Gastroesophageal sphincter (tissue), 4 donors: ENCODE data around the gene BCORL1. TPM values are rescaled to one million over a fixed set of nuclear protein-coding genes. Genes with fewer than 3 reads are reported as not detected.

Experiments used
- ATAC-seq: fragments of 150-250 bp; one replicate; pipeline ENCODE4 v1.9.1; 2016; ENCODE audit warnings: mild to moderate bottlenecking, moderate library complexity
- H3K27ac ChIP-seq, 4 donors: fragments of 200-600 bp; sonication (generic) in 3 of 4; 1 replicate in 3 of 4; 2 replicates in 1 of 4; pipeline ENCODE4 v1.5.1; 2016 to 2019
- H3K27me3 ChIP-seq: fragments of 200-600 bp; sonication (generic); one replicate; pipeline ENCODE4 v1.5.1; 2019
- H3K36me3 ChIP-seq, 2 donors: fragments of 200-600 bp; sonication (generic); one replicate each; pipeline ENCODE4 v1.5.1; 2019; ENCODE audit warnings: control low read depth in 1 of 2
- H3K4me1 ChIP-seq, 3 donors: fragments of 200-600 bp; sonication (generic); 1 replicate in 2 of 3; 2 replicates in 1 of 3; pipeline ENCODE4 v1.5.1; 2016 to 2019; ENCODE audit warnings: control low read depth in 2 of 3
- H3K4me3 ChIP-seq, 2 donors: fragments of 200-600 bp; sonication (generic); one replicate each; pipeline ENCODE4 v1.5.1; 2019; ENCODE audit warnings: mild to moderate bottlenecking in 1 of 2, moderate library complexity in 1 of 2
- H3K9me3 ChIP-seq, 3 donors: fragments of 200-600 bp; sonication (generic); one replicate each; pipeline ENCODE4 v1.5.1; 2017 to 2019; ENCODE audit warnings: control low read depth in 2 of 3
- CTCF ChIP-seq, 4 experiments: fragments of 200-600 bp in 2 of 4; fragments of 450-650 bp in 2 of 4; sonication (generic) in 1 of 4; IDR thresholded peaks; one replicate each; pipeline ENCODE4 v1.5.1; 2017 to 2019; ENCODE audit warnings: antibody characterized with exemption in 4 of 4, mild to moderate bottlenecking in 2 of 4, moderate library complexity in 2 of 4
- EP300 ChIP-seq: sonication (generic); formaldehyde crosslinking; IDR thresholded peaks from one replicate; pipeline ENCODE4 v1.6.1; 2017; ENCODE audit warnings: antibody characterized with exemption, mild to moderate bottlenecking
- POLR2A ChIP-seq, 2 donors: fragments of 450-650 bp; IDR thresholded peaks; one replicate each; pipeline ENCODE4 v1.6.1; 2017; ENCODE audit warnings: antibody characterized with exemption in 2 of 2, mild to moderate bottlenecking in 2 of 2, moderate library complexity in 1 of 2
- POLR2AphosphoS5 ChIP-seq: sonication (generic); formaldehyde crosslinking; IDR thresholded peaks from one replicate; pipeline ENCODE4 v1.6.1; 2017; ENCODE audit warnings: antibody characterized with exemption
- WGBS, 2 donors: methylation state at CpG; one replicate each; pipeline ENCODE4 v1.1.5; 2018; ENCODE audit warnings: low coverage in 1 of 2; 5-methylcytosine and 5-hydroxymethylcytosine counted together
- total RNA-seq, 4 donors: library from RNA; depleted of rRNA; stranded (reverse); fragments of >200 nt; gene quantifications; one replicate each; pipeline ENCODE4 v1.1.0, GENCODE V29; 2016

Gene BCORL1
- total RNA-seq, 4 donors from 2014 or later: 2.8 to 10.4 (median 6.6) TPM

GRCh38 chrX:130086447-130087206 is 104.2 kb downstream of the BCORL1 start:
- Histone ChIP-seq H3K9me3 (no peaks in the 10 kb centered on the region), H3K4me3 (no peak overlapping the region), H3K27me3 (no peaks in the 10 kb centered on the region), H3K27ac (peak overlapping the region in 2 of 4 donors; percentile 9 to 46), H3K36me3 (no peaks in the 10 kb centered on the region), H3K4me1 (no peaks in the 10 kb centered on the region)
- WGBS, 2 donors: 80% methylated on average over 2 of the region's 13 CpGs; no CpG with 5 or more reads in 1 of the 2 donors
- no peak for TF ChIP-seq POLR2A (IDR thresholded peaks at IDR 0.05)
- TF ChIP-seq CTCF (IDR thresholded peaks at IDR 0.05): no peak
- no peak for TF ChIP-seq POLR2AphosphoS5
- TF ChIP-seq EP300: no peak
- ATAC-seq: no peak

GRCh38 chrX:130090364-130090763 is 107.9 kb downstream of the BCORL1 start:
- TF ChIP-seq CTCF (IDR thresholded peaks at IDR 0.05) (no peak), POLR2AphosphoS5 (no peak)
- no peak overlapping the region for H3K4me3 ChIP-seq
- no peaks in the 10 kb centered on the region for H3K9me3 ChIP-seq
- WGBS, 2 donors: 71 to 100% methylated on average over 2 of the region's 3 CpGs
- H3K36me3 ChIP-seq: no peaks in the 10 kb centered on the region
- no peaks in the 10 kb centered on the region for H3K27me3 ChIP-seq
- no peaks in the 10 kb centered on the region for H3K4me1 ChIP-seq
- ATAC-seq: no peak
- H3K27ac ChIP-seq: no peak overlapping the region

- no peaks in the 10 kb centered on the region for H3K36me3 ChIP-seq
- TF ChIP-seq POLR2A (IDR thresholded peaks at IDR 0.05): no peak
- H3K4me3 ChIP-seq: no peak overlapping the region
- 60% methylated on average over 1 of the region's 10 CpGs; no CpG with 5 or more reads in 1 of the 2 donors for WGBS, 2 donors
- peak overlapping the region in 2 of 4 donors; percentile 9 to 12 for H3K27ac ChIP-seq
- H3K9me3 ChIP-seq: no peaks in the 10 kb centered on the region
- H3K4me1 ChIP-seq: no peaks in the 10 kb centered on the region
- peak; percentile 62 for ATAC-seq
- H3K27me3 ChIP-seq: no peaks in the 10 kb centered on the region
Observed at GRCh38 chrX:130091980-130092522, 109.6 kb downstream of the BCORL1 start.

DNA sequence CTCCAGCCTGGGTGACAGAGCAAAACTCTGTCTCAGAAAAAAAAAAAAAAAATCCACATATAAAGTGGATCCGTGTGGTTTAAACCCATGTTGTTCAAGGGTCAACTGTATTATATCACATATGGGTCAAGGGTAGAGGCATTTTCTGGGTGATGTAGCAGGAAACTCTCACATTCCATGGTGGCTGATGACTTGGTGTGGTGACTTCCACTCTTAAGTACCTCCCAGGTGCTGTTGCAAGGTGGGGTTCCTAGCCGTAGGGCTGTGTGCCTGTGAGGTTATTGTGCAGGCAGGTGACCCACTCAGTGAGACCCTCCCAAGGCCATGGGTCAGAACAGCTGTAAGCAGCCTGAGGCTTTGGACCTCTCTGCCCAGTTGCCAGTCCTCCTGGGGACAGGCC is 110.8 kb downstream of the BCORL1 start:
- Histone ChIP-seq H3K9me3 (no peaks in the 10 kb centered on the region), H3K36me3 (no peaks in the 10 kb centered on the region), H3K27ac (no peak overlapping the region), H3K27me3 (no peaks in the 10 kb centered on the region), H3K4me3 (no peak overlapping the region), H3K4me1 (peaks cover 0 to 6% (median 4%) of the 10 kb centered on the region in 3 donors)
- no CpG with 5 or more reads among the region's 2 CpGs for WGBS, 2 donors
- TF ChIP-seq POLR2A (IDR thresholded peaks at IDR 0.05): no peak
- TF ChIP-seq POLR2AphosphoS5: no peak
- no peak for TF ChIP-seq CTCF (IDR thresholded peaks at IDR 0.05)
- no peak for TF ChIP-seq EP300
- no peak for ATAC-seq

DNA sequence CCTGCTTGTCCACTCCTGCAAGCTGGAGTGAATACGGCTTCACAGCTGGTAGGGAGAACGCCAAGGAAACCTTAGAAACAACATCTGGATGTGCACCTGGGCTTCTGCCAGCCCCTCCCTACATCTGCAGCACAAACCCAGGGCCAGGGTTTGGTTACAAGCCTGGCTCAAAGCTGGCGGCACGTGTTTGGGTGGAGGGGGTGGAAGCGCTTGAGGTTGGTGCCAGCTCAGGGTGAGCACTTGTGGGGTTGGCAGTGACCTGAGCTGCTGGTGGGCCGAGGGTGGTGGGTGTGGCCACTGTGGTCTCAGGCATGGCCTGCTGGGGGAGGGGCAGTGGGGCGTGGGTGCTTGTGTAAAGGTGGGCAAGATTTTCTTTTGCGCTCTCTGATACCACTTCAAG is 112.3 kb downstream of the BCORL1 start:
- H3K27ac ChIP-seq: no peak overlapping the region
- no peak for ATAC-seq
- H3K27me3 ChIP-seq: no peaks in the 10 kb centered on the region
- no peak overlapping the region for H3K4me3 ChIP-seq
- no peaks in the 10 kb centered on the region for H3K36me3 ChIP-seq
- no peaks in the 10 kb centered on the region for H3K9me3 ChIP-seq
- no peak for TF ChIP-seq CTCF (IDR thresholded peaks at IDR 0.05)
- TF ChIP-seq POLR2AphosphoS5: no peak
- no peak for TF ChIP-seq POLR2A (IDR thresholded peaks at IDR 0.05)
- no peak for TF ChIP-seq EP300
- peaks cover 0 to 21% (median 4%) of the 10 kb centered on the region in 3 donors for H3K4me1 ChIP-seq
- WGBS, 2 donors: 75% methylated on average over 2 of the region's 8 CpGs; no CpG with 5 or more reads in 1 of the 2 donors
